ENCODE results near the gene TRANK1. TPM values are rescaled to one million over a fixed set of nuclear protein-coding genes. Genes with fewer than 3 reads are reported as not detected.
"Not testable (repeated sequence)": the region's sequence is repeated elsewhere in the genome, so short reads cannot be mapped to it uniquely, and the experiment has no call there.

TRANK1 gene
- total RNA-seq, 2 donors from 2014 or later: 21.3 to 50.7 TPM

DNA sequence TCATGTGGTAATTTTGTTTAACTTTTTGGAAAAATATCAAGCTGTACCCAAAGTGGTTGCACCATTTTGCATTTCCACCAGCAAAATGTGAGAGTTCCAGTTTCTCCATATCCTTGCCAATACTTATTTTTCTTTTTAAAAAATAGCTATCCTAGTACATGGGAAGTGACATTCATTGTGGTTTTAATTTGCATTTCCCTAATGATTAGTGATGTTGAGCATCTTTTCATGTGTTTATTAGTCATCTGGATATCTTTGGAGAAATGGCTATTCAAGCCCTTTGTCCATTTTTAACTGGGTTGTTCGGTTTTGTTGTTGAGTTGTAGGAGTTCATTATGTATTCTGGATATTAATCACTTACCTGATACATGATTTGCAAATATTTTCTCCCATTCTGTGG is 19.5 kb upstream of the TRANK1 start:
- intact Hi-C loops (cut with DNase I): no loop called here
- Histone ChIP-seq H3K27me3 (no peaks in the 10 kb centered on the region), H3K36me3 (no peaks in the 10 kb centered on the region), H3K4me1 (no peaks in the 10 kb centered on the region), H3K9ac (ENCODE audit: low read depth in 2 of 2, low read length in 2 of 2) (no peak overlapping the region), H3K4me3 (no peak overlapping the region), H3K9me3 (no peaks in the 10 kb centered on the region), H3K27ac (no peak overlapping the region)
- no peak for DNase-seq
- TF ChIP-seq, protein P1, sequence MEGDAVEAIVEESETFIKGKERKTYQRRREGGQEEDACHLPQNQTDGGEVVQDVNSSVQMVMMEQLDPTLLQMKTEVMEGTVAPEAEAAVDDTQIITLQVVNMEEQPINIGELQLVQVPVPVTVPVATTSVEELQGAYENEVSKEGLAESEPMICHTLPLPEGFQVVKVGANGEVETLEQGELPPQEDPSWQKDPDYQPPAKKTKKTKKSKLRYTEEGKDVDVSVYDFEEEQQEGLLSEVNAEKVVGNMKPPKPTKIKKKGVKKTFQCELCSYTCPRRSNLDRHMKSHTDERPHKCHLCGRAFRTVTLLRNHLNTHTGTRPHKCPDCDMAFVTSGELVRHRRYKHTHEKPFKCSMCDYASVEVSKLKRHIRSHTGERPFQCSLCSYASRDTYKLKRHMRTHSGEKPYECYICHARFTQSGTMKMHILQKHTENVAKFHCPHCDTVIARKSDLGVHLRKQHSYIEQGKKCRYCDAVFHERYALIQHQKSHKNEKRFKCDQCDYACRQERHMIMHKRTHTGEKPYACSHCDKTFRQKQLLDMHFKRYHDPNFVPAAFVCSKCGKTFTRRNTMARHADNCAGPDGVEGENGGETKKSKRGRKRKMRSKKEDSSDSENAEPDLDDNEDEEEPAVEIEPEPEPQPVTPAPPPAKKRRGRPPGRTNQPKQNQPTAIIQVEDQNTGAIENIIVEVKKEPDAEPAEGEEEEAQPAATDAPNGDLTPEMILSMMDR (IDR thresholded peaks at IDR 0.05): no peak

DNA sequence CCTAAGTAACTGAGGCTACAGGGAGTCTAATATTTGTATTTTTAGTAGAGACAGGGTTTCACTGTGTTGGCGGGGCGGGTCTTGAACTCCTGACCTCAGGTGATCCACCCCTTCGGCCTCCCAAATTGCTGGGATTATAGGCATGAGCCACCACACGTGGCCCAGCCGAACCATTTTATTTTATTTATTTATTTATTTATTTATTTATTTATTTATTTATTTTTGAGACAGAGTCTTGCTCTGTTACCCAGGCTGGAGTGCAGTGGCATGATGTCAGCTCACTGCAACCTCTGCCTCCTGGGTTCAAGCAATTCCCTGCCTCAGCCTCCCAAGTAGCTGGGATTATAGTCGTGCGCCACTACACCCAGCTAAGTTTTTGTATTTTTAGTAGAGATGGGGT is 18.2 kb upstream of the TRANK1 start:
- H3K27ac ChIP-seq; intact Hi-C loops (cut with DNase I); H3K36me3 ChIP-seq; H3K4me3 ChIP-seq; H3K27me3 ChIP-seq; H3K9ac ChIP-seq (ENCODE audit: low read depth in 2 of 2, low read length in 2 of 2); H3K9me3 ChIP-seq; H3K4me1 ChIP-seq; DNase-seq: not testable (repeated sequence)

GRCh38 chr3:36960502-36960901 is 15.6 kb upstream of the TRANK1 start:
- no peaks in the 10 kb centered on the region for H3K4me1 ChIP-seq
- no peaks in the 10 kb centered on the region for H3K36me3 ChIP-seq
- no peaks in the 10 kb centered on the region for H3K27me3 ChIP-seq
- no peak overlapping the region for H3K27ac ChIP-seq
- H3K4me3 ChIP-seq: no peak overlapping the region
- intact Hi-C loops (cut with DNase I): no loop called here
- TF ChIP-seq, protein P1 (IDR thresholded peaks at IDR 0.05): no peak
- H3K9ac ChIP-seq (ENCODE audit: low read depth in 2 of 2, low read length in 2 of 2): no peak overlapping the region
- DNase-seq: no peak
- no peaks in the 10 kb centered on the region for H3K9me3 ChIP-seq

GRCh38 chr3:36959821-36960220 is 15.0 kb upstream of the TRANK1 start:
- no peaks in the 10 kb centered on the region for H3K27me3 ChIP-seq
- no peak overlapping the region for H3K9ac ChIP-seq (ENCODE audit: low read depth in 2 of 2, low read length in 2 of 2)
- TF ChIP-seq, protein P1 (IDR thresholded peaks at IDR 0.05): no peak
- H3K4me1 ChIP-seq: no peaks in the 10 kb centered on the region
- H3K27ac ChIP-seq: no peak overlapping the region
- H3K4me3 ChIP-seq: no peak overlapping the region
- H3K36me3 ChIP-seq: no peaks in the 10 kb centered on the region
- H3K9me3 ChIP-seq: no peaks in the 10 kb centered on the region
- intact Hi-C loops (cut with DNase I): loop anchor here (2.0 to 5.0 kb wide), 2 partner anchors 58 to 231 kb away; no protein-coding TSS in a partner anchor
- DNase-seq: no peak

DNA sequence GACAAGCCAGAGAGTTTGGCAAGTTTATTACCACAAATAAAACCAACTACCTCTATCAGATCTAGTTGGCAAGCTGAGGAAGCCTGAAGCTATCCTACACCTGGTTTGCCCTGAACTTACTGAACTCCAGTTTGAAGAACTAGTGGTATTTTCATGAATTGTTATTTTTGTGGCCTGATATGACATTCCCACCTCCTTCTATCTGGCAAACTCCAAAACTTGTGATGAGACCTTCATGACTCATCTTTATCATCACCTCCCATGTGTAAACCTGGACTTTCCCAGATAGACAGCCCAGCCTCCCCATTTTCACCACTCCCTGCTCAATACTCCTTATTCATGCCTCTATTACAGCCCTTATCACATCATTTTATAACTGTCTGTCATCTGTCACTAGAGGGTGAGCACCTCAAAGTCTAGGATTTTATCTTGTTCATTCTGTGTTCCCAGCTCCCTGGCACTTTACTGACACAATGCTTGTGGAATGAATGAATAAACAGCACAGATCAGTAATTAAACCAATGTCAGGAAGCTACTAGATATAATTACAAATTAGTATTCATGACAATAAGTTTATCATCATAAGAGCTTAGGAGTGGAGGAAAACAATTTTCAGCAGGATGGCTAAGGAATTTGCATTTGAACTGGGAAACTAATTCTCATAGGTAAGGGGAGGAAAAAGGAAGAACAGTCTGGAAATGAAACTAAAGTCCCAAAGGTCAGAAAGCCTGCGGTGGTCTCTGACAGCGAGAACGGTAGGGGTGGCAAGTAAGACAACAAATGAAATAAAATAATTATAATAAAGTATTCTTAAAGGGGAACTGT is 13.2 kb upstream of the TRANK1 start:
- Histone ChIP-seq H3K4me1 (no peaks in the 10 kb centered on the region), H3K4me3 (no peak overlapping the region), H3K36me3 (no peaks in the 10 kb centered on the region), H3K9ac (ENCODE audit: low read depth in 2 of 2, low read length in 2 of 2) (no peak overlapping the region), H3K27ac (peak overlapping the region; percentile 53), H3K27me3 (no peaks in the 10 kb centered on the region), H3K9me3 (no peaks in the 10 kb centered on the region)
- TF ChIP-seq, protein P1 (IDR thresholded peaks at IDR 0.05): no peak
- intact Hi-C loops (cut with DNase I): loop anchor here (2.0 to 5.0 kb wide), 2 partner anchors 56 to 229 kb away; no protein-coding TSS in a partner anchor
- no peak for DNase-seq

- Histone ChIP-seq H3K27ac (no peak overlapping the region), H3K27me3 (no peaks in the 10 kb centered on the region), H3K9ac (ENCODE audit: low read depth in 2 of 2, low read length in 2 of 2) (no peak overlapping the region), H3K4me3 (no peak overlapping the region), H3K4me1 (no peaks in the 10 kb centered on the region), H3K9me3 (no peaks in the 10 kb centered on the region), H3K36me3 (no peaks in the 10 kb centered on the region)
- DNase-seq: no peak
- TF ChIP-seq, protein P1 (IDR thresholded peaks at IDR 0.05): no peak
- intact Hi-C loops (cut with DNase I): loop anchor here (5.0 kb wide), 1 partner anchor 55 kb away; no protein-coding TSS in a partner anchor
These were observed 12.2 kb upstream of the TRANK1 start for GRCh38 chr3:36957063-36957462.
